H1 (cell line): ENCODE results near the gene RASL10A. TPM values are rescaled to one million over a fixed set of nuclear protein-coding genes. Genes with fewer than 3 reads are reported as not detected.

Source experiments
- BRCA1 ChIP-seq: IDR thresholded peaks from 2 replicates; pipeline ENCODE4 v1.6.1; 2012; ENCODE audit warnings: low read depth, low read length, improper control_type of control experiment
- FOSL1 ChIP-seq: IDR thresholded peaks from 2 replicates; pipeline ENCODE4 v1.6.1; 2011; ENCODE audit warnings: mild to moderate bottlenecking, low read depth, low read length, moderate library complexity; ENCODE audit not compliant: insufficient read depth
- HDAC6 ChIP-seq: IDR thresholded peaks from one replicate; pipeline ENCODE4 v1.7.1; 2012; ENCODE audit warnings: low read depth, mild to moderate bottlenecking, inconsistent platforms, low read length, moderate library complexity
- KDM1A ChIP-seq: fragments of 200-600, 300-600 bp; sonication (generic); IDR thresholded peaks from 2 replicates; pipeline ENCODE4 v1.7.1; 2016; ENCODE audit warnings: mild to moderate bottlenecking, low read length, borderline replicate concordance
- POLR2A ChIP-seq, 2 experiments: IDR thresholded peaks; 1 replicate in 1 of 2; 2 replicates in 1 of 2; pipeline ENCODE4 v1.6.1; 2011; ENCODE audit warnings: low read depth in 2 of 2, low read length in 2 of 2, mild to moderate bottlenecking in 2 of 2; ENCODE audit errors: control extremely low read depth in 1 of 2
- TAF1 ChIP-seq: IDR thresholded peaks from 2 replicates; pipeline ENCODE4 v1.6.1; 2011; ENCODE audit warnings: mild to moderate bottlenecking, low read depth, low read length
- TAF7 ChIP-seq: optimal IDR thresholded peaks from 2 replicates; pipeline ENCODE3; 2011; ENCODE audit warnings: low read depth, mild to moderate bottlenecking, inconsistent platforms, low read length, moderate library complexity, borderline replicate concordance
- polyA plus RNA-seq, 7 experiments: library from polyadenylated mRNA; depleted of rRNA in 3 of 7; stranded (reverse) in 5 of 7; unstranded in 2 of 7; fragments of >200 nt in 5 of 7; fragments of 200-250 nt in 2 of 7; gene quantifications; 1 replicate in 5 of 7; 2 replicates in 1 of 7; 4 replicates in 1 of 7; pipeline versions ENCODE4 v1.2.1 to v1.2.3, GENCODE V29; 2011 to 2013; ENCODE audit warnings: missing spikeins in 2 of 7, mixed read lengths in 2 of 7
- total RNA-seq: library from RNA; stranded (reverse); fragmentation: NEBNext Ultra II Directional; extraction: Animal tissue kit (Norgen Biotek cat#: 25700); gene quantifications from 2 replicates; pipeline ENCODE4 v1.2.1, GENCODE V29; 2021

The RASL10A gene
- total and polyA plus RNA-seq, 2 of the 8 experiments (the other 6 are each of a cell fraction or from before 2014, with no cell fraction given), result 1.1 to 1.5 TPM

- TF ChIP-seq TAF7, result peak; percentile 33
- no peak for TF ChIP-seq FOSL1
- no peak for TF ChIP-seq BRCA1
- peak; percentile 77 for TF ChIP-seq KDM1A
- TF ChIP-seq HDAC6, result no peak
- TF ChIP-seq TAF1, result peak; percentile 27; the same call in 1 of the 2 replicates
- TF ChIP-seq POLR2A (IDR thresholded peaks at IDR 0.05; ENCODE audit: control extremely low read depth in 1 of 2, low read depth in 2 of 2, low read length in 2 of 2), result no peak
Observed at GRCh38 chr22:29306835-29307595, 8.5 kb downstream of the RASL10A start (continued).
